C1 segment of cervical spinal cord (tissue), 14 donors: ENCODE results near the gene AP2A1.

ENCODE experiments used
- DNase-seq, 14 donors: peaks; one replicate each; lab custom pipeline; 2025; lab: John Stamatoyannopoulos, UW

AP2A1 gene

GRCh38 chr19:49855277-49855675 lies 88.5 kb downstream of the AP2A1 start:
- DNase-seq = no peak

GRCh38 chr19:49855676-49856573 lies 89.1 kb downstream of the AP2A1 start:
- DNase-seq = no peak

DNA sequence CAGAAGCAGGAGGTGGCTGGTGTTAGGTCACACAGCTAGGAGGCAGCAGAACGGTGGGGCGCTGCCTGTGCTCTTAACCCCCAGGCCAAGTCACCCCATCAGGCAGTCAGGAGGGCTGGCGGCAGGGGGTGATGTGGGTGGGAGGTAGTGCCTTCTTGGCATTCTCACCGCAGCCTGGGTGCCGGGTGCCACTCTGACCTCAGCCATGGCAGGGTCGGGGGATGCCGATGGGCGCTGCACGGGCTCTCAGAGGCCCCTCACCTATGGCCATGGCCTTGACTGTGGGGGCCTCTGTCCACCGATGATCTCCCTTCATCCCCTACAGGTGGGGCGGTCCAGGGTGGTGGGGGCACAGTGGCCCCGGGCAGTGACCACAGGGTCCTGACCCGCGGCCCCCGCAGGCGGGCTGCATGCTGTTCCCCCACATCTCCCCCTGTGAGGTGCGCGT lies 89.8 kb downstream of the AP2A1 start:
- no peak for DNase-seq
